ENCODE data around the gene ZNF844.

DNA sequence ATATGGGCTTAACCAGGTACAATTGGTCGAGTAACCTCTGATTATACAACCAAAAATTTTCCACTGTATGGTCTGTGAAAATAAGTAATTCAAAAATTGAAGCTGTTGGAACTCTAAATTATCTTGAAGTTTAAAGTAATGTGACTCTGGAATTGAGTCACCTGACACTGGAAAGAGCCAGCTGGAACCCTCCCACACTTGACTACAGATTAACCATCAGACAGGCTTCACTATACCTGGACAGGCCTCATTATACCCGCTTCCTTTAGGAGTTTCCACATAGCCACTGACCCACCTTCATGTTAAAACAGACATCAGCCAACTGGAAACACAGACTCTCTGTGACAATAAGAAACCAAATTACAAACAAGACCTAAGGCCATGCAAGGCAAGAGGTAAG lies 30.3 kb upstream of the ZNF844 start:
- TF ChIP-seq, protein P1, sequence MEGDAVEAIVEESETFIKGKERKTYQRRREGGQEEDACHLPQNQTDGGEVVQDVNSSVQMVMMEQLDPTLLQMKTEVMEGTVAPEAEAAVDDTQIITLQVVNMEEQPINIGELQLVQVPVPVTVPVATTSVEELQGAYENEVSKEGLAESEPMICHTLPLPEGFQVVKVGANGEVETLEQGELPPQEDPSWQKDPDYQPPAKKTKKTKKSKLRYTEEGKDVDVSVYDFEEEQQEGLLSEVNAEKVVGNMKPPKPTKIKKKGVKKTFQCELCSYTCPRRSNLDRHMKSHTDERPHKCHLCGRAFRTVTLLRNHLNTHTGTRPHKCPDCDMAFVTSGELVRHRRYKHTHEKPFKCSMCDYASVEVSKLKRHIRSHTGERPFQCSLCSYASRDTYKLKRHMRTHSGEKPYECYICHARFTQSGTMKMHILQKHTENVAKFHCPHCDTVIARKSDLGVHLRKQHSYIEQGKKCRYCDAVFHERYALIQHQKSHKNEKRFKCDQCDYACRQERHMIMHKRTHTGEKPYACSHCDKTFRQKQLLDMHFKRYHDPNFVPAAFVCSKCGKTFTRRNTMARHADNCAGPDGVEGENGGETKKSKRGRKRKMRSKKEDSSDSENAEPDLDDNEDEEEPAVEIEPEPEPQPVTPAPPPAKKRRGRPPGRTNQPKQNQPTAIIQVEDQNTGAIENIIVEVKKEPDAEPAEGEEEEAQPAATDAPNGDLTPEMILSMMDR (IDR thresholded peaks at IDR 0.05; ENCODE audit: insufficient read depth, low read length) = no peak
- TF ChIP-seq POLR2AphosphoS5 (IDR thresholded peaks at IDR 0.05; ENCODE audit: low read depth) = no peak

Measured in HL-60 (cell line).